Measurements from ENCODE around the gene CEP135.
"Not testable (repeated sequence)": the region's sequence is repeated elsewhere in the genome, so short reads cannot be mapped to it uniquely, and the experiment has no call there.

Gene CEP135

GRCh38 chr4:56062106-56062505 is 113.4 kb downstream of the CEP135 start:
- no peak for TF ChIP-seq CTCF (IDR thresholded peaks at IDR 0.05)
- peaks cover 88% of the 10 kb centered on the region for H3K36me3 Mint-ChIP-seq (ENCODE audit: low read depth)
- H3K27me3 Mint-ChIP-seq (ENCODE audit: low read depth, poor library complexity): peaks cover 4% of the 10 kb centered on the region
- no peak overlapping the region for H3K4me3 Mint-ChIP-seq
- peaks cover 67% of the 10 kb centered on the region for H3K4me1 Mint-ChIP-seq
- no peak overlapping the region for H3K27ac Mint-ChIP-seq
- peaks cover 30% of the 10 kb centered on the region for H3K9me3 Mint-ChIP-seq
- no peak for DNase-seq

GRCh38 chr4:56062526-56063145 is 113.9 kb downstream of the CEP135 start:
- Mint-ChIP-seq H3K27me3 (ENCODE audit: low read depth, poor library complexity) (peaks cover 4% of the 10 kb centered on the region), H3K4me3 (peak overlapping the region; percentile 43), H3K36me3 (ENCODE audit: low read depth) (peaks cover 89% of the 10 kb centered on the region), H3K9me3 (peaks cover 32% of the 10 kb centered on the region), H3K27ac (peak overlapping the region; percentile 95), H3K4me1 (peaks cover 63% of the 10 kb centered on the region)
- TF ChIP-seq CTCF (IDR thresholded peaks at IDR 0.05): no peak
- no peak for DNase-seq

GRCh38 chr4:56066493-56066892 is 117.7 kb downstream of the CEP135 start:
- Mint-ChIP-seq H3K27me3 (ENCODE audit: low read depth, poor library complexity) (peaks cover 4% of the 10 kb centered on the region), H3K4me1 (peaks cover 31% of the 10 kb centered on the region), H3K36me3 (ENCODE audit: low read depth) (peaks cover 93% of the 10 kb centered on the region), H3K27ac (no peak overlapping the region), H3K4me3 (no peak overlapping the region), H3K9me3 (peaks cover 61% of the 10 kb centered on the region)
- TF ChIP-seq CTCF (IDR thresholded peaks at IDR 0.05): no peak
- no peak for DNase-seq

GRCh38 chr4:56067826-56068225 is 119.1 kb downstream of the CEP135 start:
- Mint-ChIP-seq H3K4me1 (peaks cover 18% of the 10 kb centered on the region), H3K27me3 (ENCODE audit: low read depth, poor library complexity) (peaks cover 4% of the 10 kb centered on the region), H3K4me3 (no peak overlapping the region), H3K36me3 (ENCODE audit: low read depth) (peaks cover 90% of the 10 kb centered on the region), H3K9me3 (peaks cover 68% of the 10 kb centered on the region), H3K27ac (peak overlapping the region; percentile 76)
- no peak for DNase-seq
- TF ChIP-seq CTCF (IDR thresholded peaks at IDR 0.05): no peak

- DNase-seq; H3K4me1 Mint-ChIP-seq; H3K27ac Mint-ChIP-seq; H3K27me3 Mint-ChIP-seq (ENCODE audit: low read depth, poor library complexity); H3K4me3 Mint-ChIP-seq: not testable (repeated sequence)
- Mint-ChIP-seq H3K36me3 (ENCODE audit: low read depth) (peaks cover 95% of the 10 kb centered on the region), H3K9me3 (peaks cover 83% of the 10 kb centered on the region)
These were observed 124.0 kb downstream of the CEP135 start for GRCh38 chr4:56072730-56073129.

- H3K27ac Mint-ChIP-seq: no peak overlapping the region
- no peaks in the 10 kb centered on the region for H3K27me3 Mint-ChIP-seq (ENCODE audit: low read depth, poor library complexity)
- H3K36me3 Mint-ChIP-seq (ENCODE audit: low read depth): peaks cover 58% of the 10 kb centered on the region
- peaks cover 41% of the 10 kb centered on the region for H3K9me3 Mint-ChIP-seq
- no peak for DNase-seq
- H3K4me3 Mint-ChIP-seq: no peak overlapping the region
- no peak for TF ChIP-seq CTCF (IDR thresholded peaks at IDR 0.05)
- peaks cover 48% of the 10 kb centered on the region for H3K4me1 Mint-ChIP-seq
These were observed 128.9 kb downstream of the CEP135 start for GRCh38 chr4:56077676-56078075.

Measured in nephron progenitor cell (in vitro differentiated cells).